Hepatocyte (in vitro differentiated cells): ENCODE data around the gene GGT7. TPM values are rescaled to one million over a fixed set of nuclear protein-coding genes. Genes with fewer than 3 reads are reported as not detected.
A peak's percentile ranks its signal among the peaks of the same experiment; 100 is the strongest.

Experiments
- DNase-seq: peaks from one replicate; pipeline ENCODE4 v3.0.0-alpha.2; 2016; ENCODE audit warnings: low spot score
- H2AFZ ChIP-seq: fragments of 200-600 bp; sonication (generic); 2 replicates; pipeline ENCODE4 v1.6.0; 2016; ENCODE audit warnings: antibody characterized with exemption, mild to moderate bottlenecking
- H3K27ac ChIP-seq: fragments of 200-600 bp; sonication (generic); 2 replicates; pipeline ENCODE4 v1.5.1; 2016; ENCODE audit warnings: mild to moderate bottlenecking
- H3K27me3 ChIP-seq: fragments of 200-600 bp; sonication (generic); 2 replicates; pipeline ENCODE4 v1.6.1; 2016
- H3K36me3 ChIP-seq: fragments of 200-600 bp; sonication (generic); replicated peaks from 2 replicates; pipeline ENCODE4 v1.5.1; 2016; ENCODE audit warnings: low read depth; ENCODE audit not compliant: insufficient read depth
- H3K4me1 ChIP-seq: fragments of 200-600 bp; sonication (generic); 2 replicates; pipeline ENCODE4 v1.5.1; 2016; ENCODE audit warnings: mild to moderate bottlenecking, moderate library complexity; ENCODE audit not compliant: insufficient read depth
- H3K4me2 ChIP-seq: fragments of 200-600 bp; sonication (generic); 2 replicates; pipeline ENCODE4 v1.6.0; 2016
- H3K4me3 ChIP-seq: fragments of 200-600 bp; sonication (generic); 2 replicates; pipeline ENCODE4 v1.5.1; 2016; ENCODE audit warnings: mild to moderate bottlenecking
- H3K79me2 ChIP-seq: fragments of 200-600 bp; sonication (generic); 2 replicates; pipeline ENCODE4 v1.6.0; 2017; ENCODE audit warnings: mild to moderate bottlenecking
- H3K9me2 ChIP-seq: fragments of 200-600 bp; sonication (generic); replicated peaks from 2 replicates; pipeline ENCODE4 v1.6.0; 2017; ENCODE audit warnings: mild to moderate bottlenecking; ENCODE audit not compliant: insufficient read depth
- H3K9me3 ChIP-seq: fragments of 200-600 bp; sonication (generic); 2 replicates; pipeline ENCODE4 v1.5.1; 2016; ENCODE audit warnings: low read depth, mild to moderate bottlenecking
- H4K20me1 ChIP-seq: fragments of 200-600 bp; sonication (generic); 2 replicates; pipeline ENCODE4 v1.6.0; 2016; ENCODE audit warnings: mild to moderate bottlenecking; ENCODE audit not compliant: insufficient read depth, poor library complexity, severe bottlenecking
- CTCF ChIP-seq: fragments of 200-600 bp; sonication (generic); IDR thresholded peaks from 2 replicates; pipeline ENCODE4 v1.5.1; 2016; ENCODE audit warnings: antibody characterized with exemption, mild to moderate bottlenecking; ENCODE audit not compliant: poor library complexity
- EZH2 ChIP-seq: fragments of 200-600 bp; sonication (generic); IDR thresholded peaks from 2 replicates; pipeline ENCODE4 v1.6.1; 2016; ENCODE audit warnings: antibody characterized with exemption, mild to moderate bottlenecking, borderline replicate concordance
- EZH2phosphoT487 ChIP-seq: fragments of 200-600 bp; sonication (generic); IDR thresholded peaks from one replicate; pipeline ENCODE4 v1.6.1; 2018; ENCODE audit warnings: antibody characterized with exemption, mild to moderate bottlenecking, low read depth, moderate library complexity; ENCODE audit not compliant: unreplicated experiment, severe bottlenecking
- WGBS: methylation state at CpG from one replicate; pipeline ENCODE4 v1.1.6; 2016; ENCODE audit warnings: low lambda C conversion rate; ENCODE audit errors: missing lambda C conversion rate; 5-methylcytosine and 5-hydroxymethylcytosine counted together
- polyA plus RNA-seq: library from polyadenylated mRNA; unstranded; fragments of >200 nt; fragmentation: Nextera tagmentation; extraction: Ambion mirVana; gene quantifications from 2 replicates; pipeline ENCODE4 v1.2.1, GENCODE V29; 2016
- total RNA-seq: library from RNA; depleted of rRNA; stranded (reverse); fragments of >200 nt; gene quantifications from 2 replicates; pipeline ENCODE4 v1.2.3, GENCODE V29; 2014

The GGT7 gene
- total and polyA plus RNA-seq, 2 experiments from 2014 or later: 9.8 to 18.2 TPM

DNA sequence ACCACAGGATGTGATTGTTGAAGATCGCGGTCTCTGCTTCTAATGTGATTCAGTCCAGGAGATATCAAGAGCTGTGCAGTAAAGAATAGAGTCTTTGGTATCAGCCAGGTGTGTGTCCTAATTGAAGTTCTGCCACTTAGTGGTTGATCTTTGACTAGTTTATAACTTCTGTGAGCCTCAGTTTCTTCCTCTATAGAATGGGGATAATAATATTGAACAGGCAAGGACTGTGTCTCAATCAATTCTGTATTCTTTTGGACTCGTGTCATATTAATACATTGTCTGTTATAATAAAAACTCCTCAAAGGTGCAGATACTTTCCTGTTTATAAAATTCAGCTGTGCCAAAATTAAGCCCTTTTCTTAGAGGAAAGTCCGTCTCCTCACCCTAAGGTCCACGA lies 24.1 kb downstream of the GGT7 start:
- TF ChIP-seq CTCF: no peak
- TF ChIP-seq EZH2: no peak
- no peak for TF ChIP-seq EZH2phosphoT487
- Histone ChIP-seq H3K4me3 (no peak overlapping the region), H3K79me2 (no peaks in the 10 kb centered on the region), H3K36me3 (no peaks in the 10 kb centered on the region), H2AFZ (no peak overlapping the region), H3K4me2 (no peak overlapping the region), H3K27ac (no peak overlapping the region), H3K9me2 (no peaks in the 10 kb centered on the region), H3K27me3 (no peaks in the 10 kb centered on the region), H3K4me1 (no peaks in the 10 kb centered on the region), H4K20me1 (no peaks in the 10 kb centered on the region), H3K9me3 (no peaks in the 10 kb centered on the region)
- WGBS: 96% methylated on average over 5 of the region's 5 CpGs
- DNase-seq: no peak

GRCh38 chr20:34843421-34843820 lies 29.2 kb downstream of the GGT7 start:
- no peak overlapping the region for H3K4me3 ChIP-seq
- no peak overlapping the region for H3K27ac ChIP-seq
- H3K9me2 ChIP-seq: no peaks in the 10 kb centered on the region
- H3K79me2 ChIP-seq: no peaks in the 10 kb centered on the region
- no peaks in the 10 kb centered on the region for H3K9me3 ChIP-seq
- no peaks in the 10 kb centered on the region for H3K36me3 ChIP-seq
- TF ChIP-seq CTCF (no peak), EZH2 (no peak), EZH2phosphoT487 (no peak)
- H3K27me3 ChIP-seq: no peaks in the 10 kb centered on the region
- no peak overlapping the region for H3K4me2 ChIP-seq
- no peaks in the 10 kb centered on the region for H4K20me1 ChIP-seq
- DNase-seq: no peak
- WGBS: 98% methylated on average over 2 of the region's 2 CpGs
- no peak overlapping the region for H2AFZ ChIP-seq
- H3K4me1 ChIP-seq: no peaks in the 10 kb centered on the region

- TF ChIP-seq EZH2phosphoT487 (no peak), EZH2 (no peak), CTCF (no peak)
- DNase-seq: no peak
- H3K36me3 ChIP-seq: no peaks in the 10 kb centered on the region
- no peak overlapping the region for H3K27ac ChIP-seq
- H3K4me1 ChIP-seq: no peaks in the 10 kb centered on the region
- no peaks in the 10 kb centered on the region for H3K9me3 ChIP-seq
- no peaks in the 10 kb centered on the region for H3K9me2 ChIP-seq
- H3K4me3 ChIP-seq: no peak overlapping the region
- H3K27me3 ChIP-seq: no peaks in the 10 kb centered on the region
- H2AFZ ChIP-seq: no peak overlapping the region
- WGBS: 60% methylated on average over 1 of the region's 2 CpGs
- no peak overlapping the region for H3K4me2 ChIP-seq
- no peaks in the 10 kb centered on the region for H4K20me1 ChIP-seq
- no peaks in the 10 kb centered on the region for H3K79me2 ChIP-seq
Observed at GRCh38 chr20:34842143-34842542, 30.5 kb downstream of the GGT7 start.

- Histone ChIP-seq H3K36me3 (no peaks in the 10 kb centered on the region), H3K27ac (no peak overlapping the region), H3K4me3 (no peak overlapping the region), H3K4me2 (no peak overlapping the region), H3K79me2 (no peaks in the 10 kb centered on the region), H2AFZ (no peak overlapping the region), H3K9me3 (no peaks in the 10 kb centered on the region), H3K27me3 (no peaks in the 10 kb centered on the region), H3K9me2 (no peaks in the 10 kb centered on the region), H4K20me1 (no peaks in the 10 kb centered on the region), H3K4me1 (no peaks in the 10 kb centered on the region)
- WGBS: 67% methylated on average over 6 of the region's 6 CpGs
- TF ChIP-seq EZH2phosphoT487 (no peak), CTCF (peak; percentile 52), EZH2 (no peak)
- peak; percentile 29 for DNase-seq
Observed at GRCh38 chr20:34834459-34834893, 38.2 kb downstream of the GGT7 start.
